Activated naive CD8-positive, alpha-beta T cell treated with anti-CD3 and anti-CD28 coated beads, Interleukin-2, amount 50 U/mL, for 16 hours (primary cell): ENCODE measurements around the gene LTF.
"Not testable (repeated sequence)": the region's sequence is repeated elsewhere in the genome, so short reads cannot be mapped to it uniquely, and the experiment has no call there.

Source experiments
- DNase-seq: peaks from one replicate; pipeline ENCODE4 v3.0.0-alpha.2; 2020; ENCODE audit warnings: low read depth, low spot score

The LTF gene

GRCh38 chr3:46442576-46443530 is 21.9 kb downstream of the LTF start:
- DNase-seq: no peak

- DNase-seq: no peak
Observed at GRCh38 chr3:46440531-46441294, 24.0 kb downstream of the LTF start.

- no peak for DNase-seq
Observed at GRCh38 chr3:46438831-46439230, 25.9 kb downstream of the LTF start.

GRCh38 chr3:46435081-46435726 is 29.5 kb downstream of the LTF start:
- no peak for DNase-seq

- DNase-seq: no peak
Observed at GRCh38 chr3:46433841-46434240, 30.9 kb downstream of the LTF start.

- not testable (repeated sequence) for DNase-seq
Observed at GRCh38 chr3:46433118-46433517, 31.6 kb downstream of the LTF start.

- not testable (repeated sequence) for DNase-seq
Observed at GRCh38 chr3:46431905-46432304, 32.8 kb downstream of the LTF start.

GRCh38 chr3:46430879-46431278 is 33.8 kb downstream of the LTF start:
- DNase-seq: not testable (repeated sequence)

- no peak for DNase-seq
Observed at GRCh38 chr3:46429671-46430070, 35.0 kb downstream of the LTF start.

- no peak for DNase-seq
Observed at GRCh38 chr3:46429250-46429649, 35.5 kb downstream of the LTF start.

GRCh38 chr3:46427916-46428833 is 36.5 kb downstream of the LTF start:
- DNase-seq: no peak

GRCh38 chr3:46427404-46427803 is 37.3 kb downstream of the LTF start:
- DNase-seq: not testable (repeated sequence)

GRCh38 chr3:46426476-46426875 is 38.2 kb downstream of the LTF start:
- DNase-seq: not testable (repeated sequence)

GRCh38 chr3:46423588-46423987 is 41.1 kb downstream of the LTF start:
- DNase-seq: no peak

GRCh38 chr3:46422617-46423016 is 42.1 kb downstream of the LTF start:
- no peak for DNase-seq

- no peak for DNase-seq
Observed at GRCh38 chr3:46420931-46421330, 43.8 kb downstream of the LTF start.

- no peak for DNase-seq
Observed at GRCh38 chr3:46419816-46420215, 44.9 kb downstream of the LTF start.

- no peak for DNase-seq
Observed at GRCh38 chr3:46417841-46418611, 46.7 kb downstream of the LTF start.

GRCh38 chr3:46416811-46417510 is 47.7 kb downstream of the LTF start:
- DNase-seq: no peak
